Body of pancreas (tissue), 4 donors: ENCODE data around the gene OR2H2.

ENCODE experiments used
- POLR2A ChIP-seq, 3 donors: fragments of 450-650 bp; IDR thresholded peaks; one replicate each; pipeline ENCODE4 v1.6.1; 2016; ENCODE audit warnings: antibody characterized with exemption in 3 of 3, mild to moderate bottlenecking in 2 of 3
- TF ChIP-seq, protein P1 (sequence below), 7 experiments: fragments of 450-650 bp in 4 of 7; fragments of 200-600 bp in 3 of 7; sonication (generic) in 3 of 7; IDR thresholded peaks; one replicate each; pipeline ENCODE4 v1.5.1; 2016 to 2019; ENCODE audit warnings: antibody characterized with exemption in 7 of 7

GRCh38 chr6:29553268-29554057 lies 31.5 kb upstream of the OR2H2 start:
- TF ChIP-seq, protein P1, sequence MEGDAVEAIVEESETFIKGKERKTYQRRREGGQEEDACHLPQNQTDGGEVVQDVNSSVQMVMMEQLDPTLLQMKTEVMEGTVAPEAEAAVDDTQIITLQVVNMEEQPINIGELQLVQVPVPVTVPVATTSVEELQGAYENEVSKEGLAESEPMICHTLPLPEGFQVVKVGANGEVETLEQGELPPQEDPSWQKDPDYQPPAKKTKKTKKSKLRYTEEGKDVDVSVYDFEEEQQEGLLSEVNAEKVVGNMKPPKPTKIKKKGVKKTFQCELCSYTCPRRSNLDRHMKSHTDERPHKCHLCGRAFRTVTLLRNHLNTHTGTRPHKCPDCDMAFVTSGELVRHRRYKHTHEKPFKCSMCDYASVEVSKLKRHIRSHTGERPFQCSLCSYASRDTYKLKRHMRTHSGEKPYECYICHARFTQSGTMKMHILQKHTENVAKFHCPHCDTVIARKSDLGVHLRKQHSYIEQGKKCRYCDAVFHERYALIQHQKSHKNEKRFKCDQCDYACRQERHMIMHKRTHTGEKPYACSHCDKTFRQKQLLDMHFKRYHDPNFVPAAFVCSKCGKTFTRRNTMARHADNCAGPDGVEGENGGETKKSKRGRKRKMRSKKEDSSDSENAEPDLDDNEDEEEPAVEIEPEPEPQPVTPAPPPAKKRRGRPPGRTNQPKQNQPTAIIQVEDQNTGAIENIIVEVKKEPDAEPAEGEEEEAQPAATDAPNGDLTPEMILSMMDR (IDR thresholded peaks at IDR 0.05): peak in 4 of 7 experiments; percentile 10 to 25 (median 20)
- no peak for TF ChIP-seq POLR2A (IDR thresholded peaks at IDR 0.05)
